ENCODE data around the gene RNASE7. TPM values are rescaled to one million over a fixed set of nuclear protein-coding genes. Genes with fewer than 3 reads are reported as not detected.

RNASE7 gene
- total RNA-seq, 6 experiments from 2014 or later = not detected

GRCh38 chr14:21042918-21043317 is 756 bp downstream of the RNASE7 start:
- Mint-ChIP-seq H3K4me3 (no peak overlapping the region), H3K27ac (no peak overlapping the region), H3K27me3 (ENCODE audit: insufficient read depth) (peaks cover 23% of the 10 kb centered on the region), H3K36me3 (ENCODE audit: low read depth) (no peaks in the 10 kb centered on the region), H3K9me3 (no peaks in the 10 kb centered on the region), H3K4me1 (ENCODE audit: low read depth) (peaks cover 62% of the 10 kb centered on the region)
- TF ChIP-seq CTCF (IDR thresholded peaks at IDR 0.05) = no peak
- no peak for DNase-seq

- Mint-ChIP-seq H3K27ac (no peak overlapping the region), H3K36me3 (ENCODE audit: low read depth) (no peaks in the 10 kb centered on the region), H3K9me3 (no peaks in the 10 kb centered on the region), H3K27me3 (ENCODE audit: insufficient read depth) (peaks cover 23% of the 10 kb centered on the region), H3K4me3 (no peak overlapping the region), H3K4me1 (ENCODE audit: low read depth) (peaks cover 67% of the 10 kb centered on the region)
- DNase-seq = no peak
- TF ChIP-seq CTCF (IDR thresholded peaks at IDR 0.05) = no peak
These were observed 1.3 kb downstream of the RNASE7 start for GRCh38 chr14:21043387-21043973.

- TF ChIP-seq CTCF (IDR thresholded peaks at IDR 0.05) = no peak
- H3K4me1 Mint-ChIP-seq (ENCODE audit: low read depth) = peaks cover 68% of the 10 kb centered on the region
- peaks cover 19% of the 10 kb centered on the region for H3K27me3 Mint-ChIP-seq (ENCODE audit: insufficient read depth)
- H3K9me3 Mint-ChIP-seq = no peaks in the 10 kb centered on the region
- H3K36me3 Mint-ChIP-seq (ENCODE audit: low read depth) = no peaks in the 10 kb centered on the region
- no peak overlapping the region for H3K4me3 Mint-ChIP-seq
- DNase-seq = no peak
- no peak overlapping the region for H3K27ac Mint-ChIP-seq
These were observed 1.9 kb downstream of the RNASE7 start for GRCh38 chr14:21043974-21044618.

GRCh38 chr14:21047378-21047781 is 5.2 kb downstream of the RNASE7 start:
- H3K36me3 Mint-ChIP-seq (ENCODE audit: low read depth) = no peaks in the 10 kb centered on the region
- TF ChIP-seq CTCF (IDR thresholded peaks at IDR 0.05) = no peak
- no peaks in the 10 kb centered on the region for H3K9me3 Mint-ChIP-seq
- H3K27me3 Mint-ChIP-seq (ENCODE audit: insufficient read depth) = peaks cover 18% of the 10 kb centered on the region
- H3K27ac Mint-ChIP-seq = peak overlapping the region; percentile 60; the same call in 1 of the 2 replicates
- peaks cover 49% of the 10 kb centered on the region for H3K4me1 Mint-ChIP-seq (ENCODE audit: low read depth)
- peak; percentile 32 for DNase-seq
- peak overlapping the region; percentile 1; the same call in 1 of the 2 replicates for H3K4me3 Mint-ChIP-seq

GRCh38 chr14:21048638-21049037 is 6.5 kb downstream of the RNASE7 start:
- no peak for TF ChIP-seq CTCF (IDR thresholded peaks at IDR 0.05)
- no peak for DNase-seq
- H3K4me1 Mint-ChIP-seq (ENCODE audit: low read depth) = peaks cover 37% of the 10 kb centered on the region
- H3K27ac Mint-ChIP-seq = no peak overlapping the region
- H3K4me3 Mint-ChIP-seq = no peak overlapping the region
- H3K9me3 Mint-ChIP-seq = no peaks in the 10 kb centered on the region
- no peaks in the 10 kb centered on the region for H3K36me3 Mint-ChIP-seq (ENCODE audit: low read depth)
- H3K27me3 Mint-ChIP-seq (ENCODE audit: insufficient read depth) = peaks cover 8% of the 10 kb centered on the region
